Fibroblast of lung (primary cell): ENCODE results near the gene TBL1Y. TPM values are rescaled to one million over a fixed set of nuclear protein-coding genes. Genes with fewer than 3 reads are reported as not detected.

Experiments
- DNase-seq, 2 donors: peaks; one replicate each; pipeline versions ENCODE4 v3.0.0 to v3.0.0-alpha.2; 2010; ENCODE audit warnings: low read depth in 2 of 2
- H2AFZ ChIP-seq: 2 replicates; pipeline ENCODE4 v1.5.1; 2012; ENCODE audit warnings: low read length, control low read depth, inconsistent platforms
- H3K27ac ChIP-seq: 2 replicates; pipeline ENCODE4 v1.5.1; 2011; ENCODE audit warnings: low read length, control low read depth; ENCODE audit not compliant: insufficient read depth
- H3K27me3 ChIP-seq: 2 replicates; pipeline ENCODE4 v1.5.1; 2011; ENCODE audit warnings: mild to moderate bottlenecking, low read length; ENCODE audit not compliant: control insufficient read depth, insufficient read depth
- H3K36me3 ChIP-seq: 2 replicates; pipeline ENCODE4 v1.5.1; 2011; ENCODE audit warnings: low read length; ENCODE audit not compliant: control insufficient read depth, insufficient read depth
- H3K4me1 ChIP-seq: 2 replicates; pipeline ENCODE4 v1.5.1; 2011; ENCODE audit warnings: low read length; ENCODE audit not compliant: control insufficient read depth, insufficient read depth; ENCODE audit errors: extremely low read depth
- H3K4me2 ChIP-seq: 2 replicates; pipeline ENCODE4 v1.5.1; 2011; ENCODE audit warnings: low read length, control low read depth; ENCODE audit not compliant: insufficient read depth; ENCODE audit errors: extremely low read depth
- H3K4me3 ChIP-seq, 4 experiments: fragments of 200-600 bp in 1 of 4; sonication (generic) in 1 of 4; replicated peaks in 1 of 4; 2 replicates each; pipeline ENCODE4 v1.5.1; 2011 to 2016; ENCODE audit warnings: low read length in 4 of 4, low read depth in 3 of 4, mild to moderate bottlenecking in 3 of 4, control low read depth in 2 of 4, inconsistent platforms in 1 of 4, mixed read lengths in 1 of 4; ENCODE audit not compliant: insufficient read depth in 1 of 4; ENCODE audit errors: control extremely low read depth in 1 of 4
- H3K79me2 ChIP-seq: 2 replicates; pipeline ENCODE4 v1.5.1; 2012; ENCODE audit warnings: mild to moderate bottlenecking, low read length, inconsistent platforms; ENCODE audit not compliant: control insufficient read depth, insufficient read depth
- H3K9ac ChIP-seq: 2 replicates; pipeline ENCODE4 v1.5.1; 2011; ENCODE audit warnings: mild to moderate bottlenecking, low read length, control low read depth; ENCODE audit not compliant: insufficient read depth
- H3K9me3 ChIP-seq: 2 replicates; pipeline ENCODE4 v1.5.1; 2012; ENCODE audit warnings: low read depth, low read length; ENCODE audit not compliant: control insufficient read depth, insufficient read depth
- H4K20me1 ChIP-seq: 2 replicates; pipeline ENCODE4 v1.5.1; 2011; ENCODE audit warnings: low read length; ENCODE audit not compliant: control insufficient read depth, insufficient read depth; ENCODE audit errors: extremely low read depth
- EZH2 ChIP-seq: IDR thresholded peaks from 2 replicates; pipeline ENCODE4 v1.5.1; 2012; ENCODE audit warnings: low read length, control low read depth, mild to moderate bottlenecking; ENCODE audit errors: missing control alignments
- polyA plus RNA-seq, 2 donors: library from polyadenylated mRNA; depleted of rRNA in 1 of 2; stranded (reverse) in 1 of 2; unstranded in 1 of 2; fragments of >200 nt; gene quantifications; 2 replicates each; pipeline ENCODE4 v1.2.1, GENCODE V29; 2011 to 2012; ENCODE audit warnings: missing spikeins in 1 of 2
- total RNA-seq: library from RNA; depleted of rRNA; stranded (reverse); fragments of >200 nt; gene quantifications from 2 replicates; pipeline ENCODE4 v1.2.1, GENCODE V29; 2014
- TF ChIP-seq, protein P1 (sequence below), 2 donors: IDR thresholded peaks in 1 of 2; conservative IDR thresholded peaks in 1 of 2; 1 replicate in 1 of 2; 2 replicates in 1 of 2; pipeline ENCODE4 v1.5.1; 2011 to 2012; ENCODE audit warnings: low read length in 2 of 2, control low read depth in 1 of 2, inconsistent platforms in 1 of 2, low read depth in 1 of 2, mild to moderate bottlenecking in 1 of 2

TBL1Y gene
- total and polyA plus RNA-seq, 2 donors (not counting 1 experiment from before 2014, with no cell fraction given) = not detected

DNA sequence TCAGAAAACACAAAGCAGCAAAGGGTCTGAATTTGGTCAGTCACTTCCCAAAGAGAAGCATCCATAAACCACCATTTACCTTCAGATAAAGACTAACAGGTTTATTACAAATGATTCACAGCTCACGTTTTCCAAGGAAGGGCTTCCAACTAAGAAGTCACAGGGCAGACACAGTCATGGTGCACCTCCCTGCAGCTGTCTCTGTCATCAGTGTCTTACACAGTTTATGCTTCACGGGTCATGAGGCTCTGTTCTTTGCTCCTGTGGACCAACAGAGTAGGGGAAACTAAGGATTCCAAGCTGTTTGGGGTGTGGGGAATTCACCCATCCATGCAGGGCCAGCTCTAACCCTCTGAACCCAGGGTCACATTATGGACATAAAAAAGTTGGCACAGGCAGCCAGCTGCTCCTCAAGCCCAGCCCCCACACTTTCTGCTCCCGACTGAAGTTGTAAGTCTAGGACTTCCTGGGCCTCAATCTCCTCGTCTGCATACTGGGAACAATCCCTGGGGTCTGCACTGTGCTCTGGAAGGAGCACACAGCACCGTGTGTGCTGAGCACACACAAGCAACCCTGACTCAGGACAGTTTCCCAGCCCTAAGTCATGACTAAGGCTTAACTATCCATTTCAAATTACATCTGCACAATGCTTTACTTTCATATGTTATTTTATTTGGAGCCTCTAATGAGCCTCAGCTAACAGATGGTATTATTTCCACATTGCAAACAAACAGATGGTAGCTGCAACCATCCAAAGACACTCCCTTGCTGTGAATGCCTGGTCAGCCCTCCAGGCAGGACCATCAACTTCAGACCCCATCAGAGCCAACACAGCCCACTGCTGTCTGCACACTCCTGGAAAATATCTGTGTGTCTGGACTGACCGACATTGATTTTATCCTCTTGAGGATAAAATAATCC, 214.9 kb downstream of the TBL1Y start:
- Histone ChIP-seq H3K36me3 (no peaks in the 10 kb centered on the region), H3K4me1 (no peaks in the 10 kb centered on the region), H3K79me2 (no peaks in the 10 kb centered on the region), H3K4me3 (no peak overlapping the region), H3K27me3 (no peaks in the 10 kb centered on the region), H4K20me1 (no peaks in the 10 kb centered on the region), H2AFZ (no peak overlapping the region), H3K27ac (no peak overlapping the region), H3K4me2 (no peak overlapping the region), H3K9ac (no peak overlapping the region), H3K9me3 (no peaks in the 10 kb centered on the region)
- TF ChIP-seq EZH2 = no peak
- TF ChIP-seq, protein P1, sequence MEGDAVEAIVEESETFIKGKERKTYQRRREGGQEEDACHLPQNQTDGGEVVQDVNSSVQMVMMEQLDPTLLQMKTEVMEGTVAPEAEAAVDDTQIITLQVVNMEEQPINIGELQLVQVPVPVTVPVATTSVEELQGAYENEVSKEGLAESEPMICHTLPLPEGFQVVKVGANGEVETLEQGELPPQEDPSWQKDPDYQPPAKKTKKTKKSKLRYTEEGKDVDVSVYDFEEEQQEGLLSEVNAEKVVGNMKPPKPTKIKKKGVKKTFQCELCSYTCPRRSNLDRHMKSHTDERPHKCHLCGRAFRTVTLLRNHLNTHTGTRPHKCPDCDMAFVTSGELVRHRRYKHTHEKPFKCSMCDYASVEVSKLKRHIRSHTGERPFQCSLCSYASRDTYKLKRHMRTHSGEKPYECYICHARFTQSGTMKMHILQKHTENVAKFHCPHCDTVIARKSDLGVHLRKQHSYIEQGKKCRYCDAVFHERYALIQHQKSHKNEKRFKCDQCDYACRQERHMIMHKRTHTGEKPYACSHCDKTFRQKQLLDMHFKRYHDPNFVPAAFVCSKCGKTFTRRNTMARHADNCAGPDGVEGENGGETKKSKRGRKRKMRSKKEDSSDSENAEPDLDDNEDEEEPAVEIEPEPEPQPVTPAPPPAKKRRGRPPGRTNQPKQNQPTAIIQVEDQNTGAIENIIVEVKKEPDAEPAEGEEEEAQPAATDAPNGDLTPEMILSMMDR (conservative IDR thresholded peaks at IDR 0.05 in 1 of 2, IDR thresholded peaks at IDR 0.05 in 1 of 2; ENCODE audit: low read depth in 1 of 2, low read length in 2 of 2) = no peak
- DNase-seq = no peak

DNA sequence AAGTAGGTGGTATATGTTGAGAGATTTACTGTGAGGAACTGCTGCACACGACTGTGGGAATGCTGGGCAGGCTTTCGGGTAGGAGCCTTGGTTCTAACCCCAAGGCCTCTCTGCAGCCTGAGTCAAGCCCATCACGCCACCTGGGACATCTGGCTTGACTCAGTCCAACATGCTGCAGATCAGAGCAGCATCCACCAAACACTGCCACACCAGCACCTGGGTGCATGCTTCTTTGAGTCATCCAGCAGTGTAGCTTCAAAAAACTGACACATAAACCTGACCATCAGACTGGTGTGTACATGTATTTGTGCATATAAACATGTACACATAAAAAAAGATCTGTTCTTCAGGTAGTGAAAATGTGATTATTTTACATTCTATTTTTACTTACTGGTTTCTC, 217.7 kb downstream of the TBL1Y start:
- no peak overlapping the region for H3K4me3 ChIP-seq
- no peak overlapping the region for H3K4me2 ChIP-seq
- H3K79me2 ChIP-seq = no peaks in the 10 kb centered on the region
- H3K27ac ChIP-seq = no peak overlapping the region
- no peak overlapping the region for H3K9ac ChIP-seq
- H3K36me3 ChIP-seq = no peaks in the 10 kb centered on the region
- no peak for TF ChIP-seq EZH2
- TF ChIP-seq, protein P1 (conservative IDR thresholded peaks at IDR 0.05 in 1 of 2, IDR thresholded peaks at IDR 0.05 in 1 of 2; ENCODE audit: low read depth in 1 of 2, low read length in 2 of 2) = no peak
- H3K4me1 ChIP-seq = no peaks in the 10 kb centered on the region
- no peak for DNase-seq
- H3K9me3 ChIP-seq = no peaks in the 10 kb centered on the region
- no peaks in the 10 kb centered on the region for H3K27me3 ChIP-seq
- no peaks in the 10 kb centered on the region for H4K20me1 ChIP-seq
- H2AFZ ChIP-seq = no peak overlapping the region

Other genes with a start within 250 kb of the TBL1Y start
- gene AMELY, start 1.1 kb downstream of the TBL1Y start, total RNA-seq = not detected in 2 replicates
- not detected in 2 replicates for gene AMELY, start 1.1 kb downstream of the TBL1Y start, polyA plus RNA-seq